Inferior parietal cortex (tissue), 1 donor: ENCODE measurements around the gene BCO2.

Source experiments
- DNase-seq: peaks from one replicate; pipeline ENCODE4 v3.0.0-alpha.2; 2016; ENCODE audit errors: extremely low spot score

Gene BCO2

DNA sequence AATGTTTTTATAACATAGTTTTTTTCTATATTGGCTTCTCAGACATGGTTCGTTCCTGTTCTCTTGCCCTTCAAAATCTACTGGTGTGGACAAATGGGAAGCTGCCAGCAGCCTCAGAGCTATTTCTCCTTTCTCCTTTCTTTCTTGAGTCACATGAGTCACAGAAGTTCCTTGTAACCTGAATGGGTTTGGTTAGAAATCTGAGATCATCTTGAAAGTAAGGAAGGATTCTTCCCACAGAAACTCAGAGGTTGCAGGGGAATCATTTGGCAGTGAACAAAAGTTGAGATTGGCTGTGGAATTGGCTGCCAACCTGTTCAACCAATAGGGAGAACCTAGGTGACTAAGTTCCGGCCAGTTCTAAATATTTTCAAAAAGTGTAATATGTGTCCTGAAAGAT, 72.9 kb downstream of the BCO2 start:
- DNase-seq = no peak

DNA sequence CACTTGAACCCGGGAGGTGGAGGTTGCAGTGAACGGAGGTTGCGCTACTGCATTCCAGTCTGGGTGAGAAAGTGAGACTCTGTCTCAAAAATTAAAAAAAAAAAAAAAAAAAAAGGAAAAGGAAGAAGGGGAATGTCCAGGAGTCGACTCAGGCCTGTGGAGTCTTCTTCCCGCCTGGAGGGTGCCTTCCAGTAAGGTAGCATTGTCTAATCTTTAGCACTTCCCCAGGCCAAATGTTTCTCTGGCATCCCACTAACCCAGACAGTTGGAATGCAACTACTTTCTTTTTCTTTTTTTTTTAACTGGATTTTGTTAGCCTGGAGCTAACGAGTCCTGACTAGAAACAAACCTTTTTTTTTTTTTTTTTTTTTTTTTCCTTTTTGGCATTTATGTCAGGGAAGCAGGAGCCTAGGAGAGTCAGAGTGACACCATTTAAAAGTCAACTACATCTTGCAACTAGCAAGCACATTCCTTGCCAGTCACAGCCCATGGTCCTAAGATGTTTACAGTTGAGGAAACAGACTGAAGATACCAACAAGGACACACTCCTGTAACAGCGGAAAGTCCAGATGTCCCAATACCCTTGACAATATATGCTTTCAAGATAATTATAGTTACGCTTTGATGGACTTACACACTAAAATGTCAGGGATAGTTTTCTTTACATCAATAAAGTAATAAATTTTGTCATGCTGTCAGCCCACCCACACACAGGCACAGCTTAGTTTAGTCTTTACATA, 74.7 kb downstream of the BCO2 start:
- no peak for DNase-seq

DNA sequence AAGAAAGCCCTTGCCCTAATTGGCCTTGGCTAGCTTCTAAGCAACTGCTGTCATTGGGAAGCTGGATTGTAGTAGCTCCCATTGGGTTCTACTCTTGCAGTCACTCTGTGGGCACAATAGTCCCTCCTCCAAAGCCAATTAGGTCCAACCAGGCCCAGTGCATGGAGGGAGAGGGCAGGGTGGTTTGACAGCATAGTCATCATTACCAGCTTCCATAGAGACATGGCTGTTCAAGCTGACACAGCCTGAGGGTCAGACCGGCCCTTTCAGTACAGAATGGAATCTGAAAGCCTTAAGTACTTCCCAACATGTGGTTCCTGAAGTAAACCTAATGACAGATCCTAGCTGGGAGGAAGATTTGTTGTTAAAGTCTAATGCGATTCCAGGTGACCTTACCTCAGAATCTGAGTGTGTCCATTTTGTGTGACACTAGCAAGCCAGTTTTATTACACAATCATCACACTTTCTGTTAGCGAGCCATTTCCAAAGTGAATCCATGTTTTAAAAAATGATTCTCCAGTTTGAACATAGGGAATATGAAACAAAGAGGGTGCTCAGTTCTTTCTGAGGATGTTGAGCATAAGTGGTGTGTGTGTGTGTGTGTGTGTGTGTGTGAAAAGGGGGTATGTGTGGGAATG, 78.4 kb downstream of the BCO2 start:
- no peak for DNase-seq

- peak; percentile 30 for DNase-seq
Observed at GRCh38 chr11:112255067-112255720, 79.9 kb downstream of the BCO2 start.

DNA sequence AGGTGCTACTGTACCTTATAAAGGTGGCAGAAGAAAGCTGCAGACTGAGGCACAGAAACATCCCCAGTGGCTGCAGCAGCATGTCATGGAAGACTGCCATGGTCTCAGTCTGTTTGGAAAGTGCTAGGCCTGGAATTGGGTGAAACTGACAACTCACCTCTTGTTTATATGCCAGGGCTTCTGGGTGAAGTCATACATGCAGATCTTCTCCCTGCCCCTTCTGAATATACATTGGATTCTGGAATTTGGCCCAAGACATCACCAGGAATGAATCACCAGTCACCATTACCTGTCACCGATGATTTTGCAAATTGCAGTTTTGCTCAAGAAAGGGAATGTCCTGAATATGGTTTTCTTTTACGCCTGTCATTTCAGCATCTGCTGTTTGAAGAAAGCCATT, 85.2 kb downstream of the BCO2 start, which contains the start of gene PLET1:
Gene PLET1 (minus strand): TSS at position 371 of the 400 bp plus-strand sequence. CDS start 271 bp downstream, at position 100.
- DNase-seq = no peak

DNA sequence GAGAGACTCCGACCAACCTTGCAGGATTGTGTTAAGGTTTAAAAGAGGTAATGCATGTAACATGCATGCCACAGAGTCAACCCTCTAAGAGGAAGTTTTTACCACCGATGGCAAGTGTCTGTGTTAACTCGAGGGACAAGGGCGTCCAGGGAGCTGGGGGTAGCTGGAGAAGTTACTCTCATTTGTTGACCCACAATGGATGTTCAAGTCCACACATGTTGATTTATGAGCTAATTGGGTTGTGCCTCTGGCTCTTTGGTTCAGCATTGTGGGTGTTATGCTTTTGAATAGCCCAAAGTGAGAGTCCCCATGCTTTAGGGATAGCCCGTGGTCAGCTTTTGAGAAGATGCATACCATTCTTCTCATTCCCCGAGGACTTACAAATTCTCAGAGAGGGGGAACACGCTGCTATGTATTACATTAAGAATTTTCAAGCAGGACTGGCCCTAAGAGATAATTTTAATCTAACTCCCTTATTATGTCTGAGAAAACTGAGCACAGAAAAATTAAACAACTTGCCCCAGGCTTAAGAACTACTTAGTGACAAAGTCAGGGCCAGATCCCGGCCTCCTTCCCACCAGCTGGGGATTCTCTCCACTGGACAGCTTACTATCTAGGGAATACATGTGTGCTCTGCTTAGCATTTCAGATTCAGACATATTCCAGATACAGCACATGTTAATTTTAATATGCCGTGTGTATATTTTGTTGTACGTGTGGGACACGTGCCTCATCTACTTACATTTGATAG, 90.5 kb downstream of the BCO2 start:
- DNase-seq = no peak

DNA sequence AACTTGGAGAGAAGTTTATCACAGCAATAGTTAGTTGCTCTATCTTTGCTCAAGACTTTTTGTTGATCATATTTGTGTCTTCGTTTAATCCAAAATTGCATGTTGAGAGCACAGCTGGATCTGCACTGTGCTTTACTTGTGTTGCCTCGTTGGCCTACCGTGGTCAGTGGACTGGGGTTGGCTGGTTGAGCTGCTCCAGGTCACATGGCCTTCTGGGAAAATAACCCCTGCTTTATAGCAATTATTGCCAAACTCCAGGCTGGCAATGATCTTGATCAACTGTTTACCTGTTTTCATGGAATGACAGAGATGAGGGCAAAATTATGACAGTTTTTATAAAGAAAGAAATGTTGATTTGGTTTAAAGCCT, 91.1 kb downstream of the BCO2 start:
- DNase-seq = no peak

DNA sequence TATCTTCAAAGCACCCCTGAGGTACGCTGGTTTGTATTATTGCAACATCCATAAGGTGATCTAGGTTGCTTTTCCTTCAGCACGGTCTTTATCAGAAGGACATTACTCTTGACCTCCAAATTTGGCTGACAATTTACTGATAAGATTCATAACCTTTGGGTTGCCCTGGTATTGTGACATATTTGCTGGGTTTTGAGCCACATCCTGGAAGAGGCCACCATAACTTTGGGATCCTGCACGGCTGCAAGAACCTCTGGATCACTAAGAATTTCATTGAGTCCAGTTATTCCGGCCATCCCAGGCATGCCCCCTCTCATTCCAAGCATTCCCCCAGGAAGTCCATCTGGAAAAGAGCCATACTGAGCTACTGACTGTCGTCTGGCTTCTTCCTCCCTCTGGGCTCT, 91.9 kb downstream of the BCO2 start:
- DNase-seq = no peak

GRCh38 chr11:112268406-112268805, 93.1 kb downstream of the BCO2 start:
- DNase-seq = no peak
